COR-L47 (cell line): ENCODE measurements around the gene HAUS3.

Experiments used
- DNase-seq: peaks from one replicate; lab custom pipeline; 2025; lab: John Stamatoyannopoulos, UW

Gene HAUS3

DNA sequence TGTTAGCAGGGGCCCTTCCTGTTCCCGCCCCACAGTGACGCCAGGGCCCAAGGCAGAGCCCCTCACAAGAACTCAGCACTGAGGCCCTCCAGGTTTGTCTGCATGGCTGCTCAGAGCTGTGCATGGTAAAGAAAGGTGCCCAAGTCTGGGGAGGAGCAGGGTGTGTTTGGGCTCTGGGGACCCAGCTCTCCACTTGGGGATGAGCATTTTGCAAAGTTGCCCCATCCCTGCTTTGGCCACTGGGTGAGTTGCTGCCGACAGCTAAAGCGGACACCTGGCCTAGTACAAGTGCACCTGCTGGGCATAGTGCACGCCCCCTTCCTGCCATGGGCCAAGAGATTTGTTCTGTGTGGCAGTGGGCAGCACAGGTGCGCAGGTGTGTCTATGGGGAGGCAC lies 22.0 kb upstream of the HAUS3 start:
- peak; percentile 73 for DNase-seq

GRCh38 chr4:2262944-2263250 lies 21.0 kb upstream of the HAUS3 start:
- DNase-seq, result no peak

DNA sequence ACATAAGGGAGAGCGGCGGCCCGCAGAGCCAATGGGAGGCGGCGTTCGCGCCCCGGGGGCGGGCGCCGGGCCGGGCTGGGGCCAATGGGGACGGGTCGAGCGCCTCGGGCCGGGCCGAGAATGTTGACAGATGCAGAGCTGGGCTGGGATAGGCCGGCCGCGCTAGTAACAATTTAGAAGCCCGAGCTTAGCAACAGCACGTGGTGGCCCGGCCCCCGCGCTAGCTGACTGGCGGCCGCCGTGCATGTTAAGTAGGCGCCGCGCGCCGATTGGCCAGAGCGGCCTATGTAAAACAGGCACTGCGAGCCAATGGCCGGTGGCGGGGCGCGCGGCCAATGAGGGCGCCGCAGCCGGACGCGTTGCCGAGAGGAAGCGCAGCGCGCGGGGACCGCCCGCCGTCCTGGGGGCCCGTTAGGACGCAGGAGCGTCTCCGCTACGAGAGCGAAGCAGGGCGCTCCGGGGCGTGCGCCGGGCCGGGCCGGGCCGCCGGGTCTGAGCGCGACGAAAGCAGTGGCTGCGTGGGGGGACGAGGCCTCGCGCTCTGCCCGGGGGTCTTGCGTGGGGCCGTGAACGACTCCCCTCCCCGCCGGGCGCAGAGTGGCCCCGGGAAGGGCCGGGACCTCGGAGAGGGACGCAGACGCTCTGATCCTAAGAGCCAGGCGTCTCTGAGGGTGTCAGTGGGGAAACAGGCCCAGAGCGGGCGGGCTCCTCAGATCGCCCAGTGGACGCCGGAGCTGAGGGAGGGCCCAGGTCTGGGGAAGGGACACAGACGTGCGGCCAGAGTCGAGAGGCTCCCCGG lies 20.4 kb upstream of the HAUS3 start:
- peak; percentile 99 for DNase-seq

- DNase-seq, result no peak
These were observed 19.9 kb upstream of the HAUS3 start, which contains the start of gene MXD4 for GRCh38 chr4:2261853-2262144. TSS of gene MXD4 (minus strand) at chr4:2262109. CDS start at chr4:2261980, 129 bp downstream.

DNA sequence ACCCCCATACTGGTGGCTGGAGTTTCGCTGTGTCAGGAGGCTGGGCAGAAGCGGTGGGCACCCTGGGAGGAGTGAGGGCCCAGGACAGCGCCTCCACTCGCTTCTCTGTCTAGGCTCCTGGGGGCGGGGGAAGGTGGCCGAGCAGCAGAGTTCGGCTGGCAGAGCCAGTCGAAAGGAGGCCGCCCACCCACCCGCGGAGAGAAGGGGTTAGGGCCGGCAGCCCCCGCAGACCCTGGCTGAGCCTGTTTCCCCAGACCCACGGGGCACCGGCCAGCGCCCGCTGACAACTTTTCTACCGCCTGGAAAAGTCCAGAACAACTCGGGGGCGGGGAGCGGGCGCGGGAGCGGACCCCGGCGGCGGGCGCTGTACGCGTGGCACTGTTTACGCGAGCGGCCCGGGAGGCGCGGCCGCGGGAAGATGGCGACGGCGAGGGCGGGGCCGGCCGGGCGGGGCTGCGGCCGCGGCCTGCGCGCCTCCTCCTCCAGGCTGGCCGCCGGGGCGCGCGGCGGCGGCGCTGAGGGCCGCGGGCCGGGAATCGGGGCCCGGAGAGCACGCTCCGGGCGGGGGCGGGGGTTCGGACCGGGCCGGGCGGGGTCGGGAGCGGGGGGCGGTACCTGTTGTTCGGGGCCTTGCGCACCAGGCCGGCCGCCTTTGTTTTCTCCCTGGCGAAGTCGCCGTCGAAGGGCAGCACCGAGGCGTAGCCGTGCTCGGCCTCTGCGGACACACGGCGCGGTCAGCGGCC lies 19.4 kb upstream of the HAUS3 start:
- peak; percentile 38 for DNase-seq

DNA sequence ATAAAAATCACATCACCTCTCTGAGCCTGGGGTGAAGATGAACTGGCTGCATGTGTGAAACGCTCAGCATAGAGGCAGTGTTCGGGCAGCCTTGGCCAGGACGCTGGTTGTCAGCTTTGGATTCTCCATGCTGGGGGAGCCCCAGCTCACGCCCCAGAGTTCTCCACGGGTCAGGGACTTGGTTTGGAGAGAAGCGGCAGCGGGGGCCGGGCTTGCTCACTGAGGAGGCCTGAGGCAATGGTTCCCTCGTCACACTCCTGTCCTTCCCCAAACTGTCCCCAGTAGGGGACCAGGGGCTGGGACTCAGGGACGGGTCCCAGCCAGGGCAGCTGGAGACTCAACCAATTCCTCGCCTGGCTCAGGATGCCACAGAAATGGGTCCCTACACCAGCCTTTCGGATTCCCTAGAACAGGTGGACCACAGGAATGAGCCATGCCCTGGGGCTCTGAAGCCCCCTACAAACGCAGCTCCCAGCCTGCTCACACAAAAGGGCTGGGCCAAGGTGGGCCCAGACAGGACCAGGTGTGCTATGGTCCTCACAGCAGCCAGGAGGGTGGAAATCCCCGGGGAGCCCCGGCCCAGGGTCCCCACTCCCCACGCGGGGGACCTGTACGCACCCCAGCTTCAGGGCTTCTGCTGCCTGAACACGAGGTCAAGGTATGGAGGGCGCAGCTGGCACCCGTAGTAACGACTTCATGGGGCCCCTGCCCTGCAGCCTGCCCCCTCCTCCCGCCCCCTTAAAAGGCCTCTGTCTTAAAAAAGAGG lies 18.6 kb upstream of the HAUS3 start:
- DNase-seq, result no peak

GRCh38 chr4:2259541-2260343 lies 17.8 kb upstream of the HAUS3 start:
- no peak for DNase-seq

GRCh38 chr4:2259036-2259540 lies 17.2 kb upstream of the HAUS3 start:
- no peak for DNase-seq

- DNase-seq, result no peak
These were observed 16.4 kb upstream of the HAUS3 start for GRCh38 chr4:2258091-2259035.

DNA sequence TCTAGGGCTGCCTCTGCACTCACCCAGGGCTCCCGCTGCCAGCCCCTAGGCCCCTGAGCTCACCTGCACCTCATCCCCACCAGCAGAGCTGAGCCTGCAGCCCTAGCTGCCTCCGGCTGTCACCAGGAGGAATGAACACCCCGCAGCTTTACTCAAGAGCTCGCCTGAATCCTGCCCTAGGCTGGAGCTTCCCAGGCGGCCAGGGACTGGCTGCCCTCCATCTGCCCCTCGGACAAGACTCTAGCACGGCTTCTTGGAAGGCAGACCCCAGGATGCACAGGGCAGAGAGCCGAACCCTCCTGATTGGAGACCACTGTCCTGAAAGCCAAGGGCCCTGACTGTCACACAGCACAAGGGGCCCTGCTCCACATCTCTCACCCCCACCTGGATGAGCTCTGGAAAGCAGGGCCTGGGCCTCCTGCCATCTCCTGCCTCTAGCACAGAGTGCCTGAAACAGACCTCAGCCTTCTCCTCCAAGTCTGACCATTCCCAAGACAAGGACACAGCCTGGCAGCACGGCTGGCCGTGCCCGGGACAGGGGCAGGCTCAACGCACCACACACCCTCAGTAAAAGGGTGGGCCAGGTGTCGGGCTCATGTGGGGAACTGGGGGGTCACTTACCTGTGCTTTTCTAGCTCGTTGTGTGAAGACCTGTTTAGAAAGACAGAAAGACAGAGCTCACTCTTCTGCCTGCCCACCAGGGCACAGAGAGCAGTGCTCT lies 15.6 kb upstream of the HAUS3 start:
- no peak for DNase-seq

- no peak for DNase-seq
These were observed 14.9 kb upstream of the HAUS3 start for GRCh38 chr4:2256781-2257191.

- DNase-seq, result no peak
These were observed 14.3 kb upstream of the HAUS3 start for GRCh38 chr4:2256156-2256731.

GRCh38 chr4:2255501-2256155 lies 13.7 kb upstream of the HAUS3 start:
- DNase-seq, result no peak

GRCh38 chr4:2254665-2255500 lies 13.0 kb upstream of the HAUS3 start:
- DNase-seq, result no peak

- no peak for DNase-seq
These were observed 11.5 kb upstream of the HAUS3 start for GRCh38 chr4:2253160-2254084.

DNA sequence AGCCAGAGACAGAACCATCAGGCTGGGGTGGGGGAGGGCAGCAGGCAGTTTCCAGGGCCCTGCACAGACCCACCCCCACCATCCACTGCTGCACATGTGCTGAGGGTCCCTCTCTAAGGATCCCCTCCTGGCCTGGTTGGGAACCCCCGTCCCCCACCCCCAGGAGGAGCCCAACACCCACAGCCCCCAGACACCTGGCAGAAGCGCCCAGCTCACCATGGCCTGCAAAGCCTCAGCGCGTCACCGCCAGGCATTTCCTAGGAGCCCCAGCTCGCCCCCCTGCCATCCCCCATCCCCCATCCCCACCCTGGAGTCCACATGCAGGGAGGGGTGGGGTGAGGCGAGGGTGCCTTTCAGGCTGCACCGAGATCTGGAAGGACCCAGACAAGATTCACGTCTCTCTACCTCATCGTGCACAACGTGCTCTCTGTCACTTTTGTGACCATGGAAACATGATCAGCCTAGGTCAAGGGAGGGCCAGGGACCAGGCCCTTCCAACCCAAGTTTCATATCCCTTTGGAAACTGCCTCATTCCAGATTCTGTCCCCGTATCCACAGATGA lies 10.7 kb upstream of the HAUS3 start:
- no peak for DNase-seq
